Psoas muscle (tissue), 8 donors: ENCODE measurements around the gene SLU7. TPM values are rescaled to one million over a fixed set of nuclear protein-coding genes. Genes with fewer than 3 reads are reported as not detected.

Experiments
- ATAC-seq, 4 donors: fragments of 200-7000 bp; cut with Tn5 transposase; one replicate each; pipeline ENCODE4 v1.9.1; 2020; ENCODE audit warnings: moderate library complexity in 3 of 4, mild to moderate bottlenecking in 2 of 4
- DNase-seq, 2 donors: peaks; one replicate each; pipeline ENCODE4 v3.0.0-alpha.2; 2020
- H3K27ac ChIP-seq: fragments of 200-600 bp; one replicate; pipeline ENCODE4 v1.8.0; 2022
- H3K27me3 ChIP-seq, 3 donors: fragments of 200-600 bp in 1 of 3; one replicate each; pipeline versions ENCODE4 v1.6.1 to v1.8.0; 2013 to 2022; ENCODE audit warnings: low read length in 2 of 3, mild to moderate bottlenecking in 2 of 3, moderate library complexity in 1 of 3; ENCODE audit not compliant: insufficient read depth in 3 of 3
- H3K36me3 ChIP-seq, 2 donors: fragments of 200-600 bp in 1 of 2; one replicate each; pipeline versions ENCODE4 v1.6.1 to v1.8.0; 2013 to 2022; ENCODE audit warnings: low read depth in 1 of 2, mild to moderate bottlenecking in 1 of 2, moderate library complexity in 1 of 2; ENCODE audit not compliant: insufficient read depth in 1 of 2
- H3K4me1 ChIP-seq: fragments of 200-600 bp; one replicate; pipeline ENCODE4 v1.8.0; 2022
- H3K4me3 ChIP-seq: fragments of 200-600 bp; one replicate; pipeline ENCODE4 v1.8.0; 2022; ENCODE audit warnings: mild to moderate bottlenecking
- H3K9me3 ChIP-seq: fragments of 200-600 bp; one replicate; pipeline ENCODE4 v1.8.0; 2022
- CTCF ChIP-seq: fragments of 200-600 bp; IDR thresholded peaks from one replicate; pipeline ENCODE4 v1.8.0; 2022; ENCODE audit warnings: antibody characterized with exemption
- WGBS, 3 donors: extraction: QIAGEN DNeasy Blood & Tissue Kit; methylation state at CpG; one replicate each; pipeline versions ENCODE4 v1.1.6 to v1.1.7; 2013; 5-methylcytosine and 5-hydroxymethylcytosine counted together
- intact Hi-C, 2 donors: fragments of 100-400 bp; cut with DNase I; formaldehyde crosslinking; loops; one replicate each; pipeline versions ENCODE4 v1.11.0 to v1.14.2; 2022
- polyA plus RNA-seq, 3 donors: library from polyadenylated mRNA; stranded (reverse); fragments of 200-250 nt; gene quantifications; one replicate each; pipeline ENCODE4 v1.2.3, GENCODE V29; 2013
- total RNA-seq, 4 donors: library from RNA; stranded (reverse); fragmentation: NEBNext Ultra II Directional in 2 of 4; extraction: Animal tissue kit (Norgen Biotek cat#: 25700) in 2 of 4; gene quantifications; one replicate each; pipeline versions ENCODE4 v1.2.1 to v1.2.4, GENCODE V29; 2021 to 2023
- donor health status: healthy with polysubstance abuse.
- donor health status: DM: no; HTN: no; CAD: no; lungs with moderate emphysema.
- donor health status: Bipolar disorder and iron deficiency.
- donor health status: healthy.
- donor health status: DM: yes; HTN: yes; CAD: no.
- donor health status: DM: no; HTN: no; CAD: no.
- donor health status: DM: no; HTN: no; CAD: no.
- donor health status: DM: yes; HTN: yes; CAD: no.

The SLU7 gene
- total and polyA plus RNA-seq, 7 donors, result 18.3 to 76.0 (median 55.8) TPM

DNA sequence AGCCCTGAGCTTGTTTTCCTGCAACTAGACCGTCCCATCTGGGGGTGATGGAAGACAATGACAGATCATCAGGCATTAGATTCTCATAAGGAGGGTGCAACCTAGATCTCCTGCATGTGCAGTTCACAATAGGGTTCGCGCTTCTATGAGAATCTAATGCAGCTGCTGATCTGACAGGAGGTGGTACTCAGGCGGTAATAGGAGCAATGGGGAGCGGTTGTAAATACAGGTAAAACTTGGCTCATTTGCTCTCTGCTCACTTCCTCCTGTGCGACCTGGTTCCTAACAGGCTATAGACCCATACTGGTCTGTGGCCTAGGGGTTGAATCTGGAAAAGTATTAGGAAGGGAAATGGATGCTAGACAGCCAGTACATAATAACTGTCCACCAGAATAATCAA, 42.5 kb upstream of the SLU7 start:
- Histone ChIP-seq H3K27ac (no peak overlapping the region), H3K9me3 (no peaks in the 10 kb centered on the region), H3K4me1 (no peaks in the 10 kb centered on the region), H3K27me3 (peaks cover 0 to 4% (median 0%) of the 10 kb centered on the region in 3 donors), H3K4me3 (no peak overlapping the region), H3K36me3 (no peaks in the 10 kb centered on the region)
- ATAC-seq (no peak), DNase-seq (no peak)
- WGBS, 3 donors, result 80 to 95% (median 93%) methylated on average over 6 of the region's 6 CpGs
- intact Hi-C loops, result no loop called here
- TF ChIP-seq CTCF, result no peak

GRCh38 chr5:160460377-160461049, 41.6 kb upstream of the SLU7 start:
- Histone ChIP-seq H3K36me3 (no peaks in the 10 kb centered on the region), H3K4me1 (no peaks in the 10 kb centered on the region), H3K27ac (no peak overlapping the region), H3K9me3 (no peaks in the 10 kb centered on the region), H3K4me3 (no peak overlapping the region), H3K27me3 (peaks cover 0 to 4% (median 0%) of the 10 kb centered on the region in 3 donors)
- ATAC-seq, result no peak
- no peak for TF ChIP-seq CTCF
- intact Hi-C loops, result no loop called here
- WGBS, 3 donors, result 74 to 85% (median 76%) methylated on average over 4 of the region's 4 CpGs
- no peak for DNase-seq

GRCh38 chr5:160458806-160459800, 40.2 kb upstream of the SLU7 start:
- 86 to 89% (median 88%) methylated on average over 8 of the region's 8 CpGs for WGBS, 3 donors
- Histone ChIP-seq H3K4me3 (no peak overlapping the region), H3K9me3 (no peaks in the 10 kb centered on the region), H3K27ac (no peak overlapping the region), H3K4me1 (no peaks in the 10 kb centered on the region), H3K36me3 (no peaks in the 10 kb centered on the region), H3K27me3 (peaks cover 0 to 4% (median 0%) of the 10 kb centered on the region in 3 donors)
- no peak for TF ChIP-seq CTCF
- ATAC-seq (no peak), DNase-seq (no peak)
- intact Hi-C loops, result no loop called here

DNA sequence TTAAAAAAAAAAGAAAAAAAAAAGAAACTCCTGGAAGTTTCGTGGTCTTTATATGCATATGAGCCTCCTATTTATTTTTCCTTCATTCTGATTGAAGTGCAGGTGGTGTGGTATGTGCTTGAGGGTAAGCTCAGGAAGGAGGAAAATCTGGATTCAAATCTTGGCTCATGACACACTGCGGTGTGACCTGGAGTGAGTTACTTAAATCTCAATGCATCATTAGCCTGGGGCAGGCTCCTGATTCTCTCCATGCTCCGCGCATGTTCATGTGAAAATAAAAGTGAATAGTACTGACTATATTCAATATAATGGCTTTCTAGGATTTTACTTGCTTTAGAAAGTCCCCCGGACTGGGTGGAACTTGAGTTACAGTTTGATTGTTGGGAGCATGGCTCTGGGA, 38.4 kb upstream of the SLU7 start:
- Histone ChIP-seq H3K36me3 (no peaks in the 10 kb centered on the region), H3K4me1 (no peaks in the 10 kb centered on the region), H3K4me3 (no peak overlapping the region), H3K9me3 (no peaks in the 10 kb centered on the region), H3K27ac (no peak overlapping the region), H3K27me3 (peaks cover 0 to 4% (median 0%) of the 10 kb centered on the region in 3 donors)
- TF ChIP-seq CTCF, result no peak
- DNase-seq, result no peak
- intact Hi-C loops, result no loop called here
- no peak for ATAC-seq
- 79 to 85% (median 83%) methylated on average over 5 of the region's 5 CpGs for WGBS, 3 donors
